K562 (cell line): ENCODE results near the gene SSR4.

Source experiments
- BRF1 ChIP-seq: IDR thresholded peaks from 3 replicates; pipeline ENCODE4 v1.6.1; 2011; ENCODE audit warnings: borderline replicate concordance, mild to moderate bottlenecking; ENCODE audit not compliant: insufficient read length; ENCODE audit errors: extremely low read depth
- CBFB ChIP-seq: sonication (generic); formaldehyde crosslinking; IDR thresholded peaks from 2 replicates; pipeline ENCODE4 v1.4.0; 2020; ENCODE audit warnings: mild to moderate bottlenecking, missing genetic modification reagents
- CLOCK ChIP-seq: fragments of 250-450 bp; sonication (Bioruptor Pico); IDR thresholded peaks from 2 replicates; pipeline ENCODE4 v1.4.0; 2020; ENCODE audit warnings: mild to moderate bottlenecking, moderate library complexity, borderline replicate concordance
- FOXJ3 ChIP-seq: sonication (generic); formaldehyde crosslinking; IDR thresholded peaks from 2 replicates; pipeline ENCODE4 v1.4.0; 2020; ENCODE audit warnings: mild to moderate bottlenecking, missing genetic modification reagents
- JUN ChIP-seq, 2 experiments: sonication (generic) in 1 of 2; formaldehyde crosslinking in 1 of 2; IDR thresholded peaks; 2 replicates each; pipeline versions ENCODE4 v1.6.1 to v1.8.0; 2012 to 2022; ENCODE audit warnings: borderline replicate concordance in 2 of 2, mild to moderate bottlenecking in 2 of 2, improper control_type of control experiment in 1 of 2, low read depth in 1 of 2, low read length in 1 of 2, missing genetic modification reagents in 1 of 2
- MAFF ChIP-seq: IDR thresholded peaks from 2 replicates; pipeline ENCODE4 v1.6.1; 2012; ENCODE audit warnings: low read length, improper control_type of control experiment
- MEF2D ChIP-seq: conservative IDR thresholded peaks from 2 replicates; pipeline ENCODE4 v1.6.1; 2016; ENCODE audit warnings: low read depth, missing genetic modification characterization, missing compliant biosample characterization
- NBN ChIP-seq: fragments of 450-650 bp; IDR thresholded peaks from 2 replicates; pipeline ENCODE4 v1.6.1; 2016; ENCODE audit warnings: low read depth, mild to moderate bottlenecking
- POLR2A ChIP-seq: fragments of 450-650 bp; conservative IDR thresholded peaks from 2 replicates; pipeline ENCODE4 v1.6.1; 2016
- PURB ChIP-seq: sonication (generic); formaldehyde crosslinking; IDR thresholded peaks from 2 replicates; pipeline ENCODE4 v1.9.0; 2021; ENCODE audit warnings: low read depth, mild to moderate bottlenecking, missing genetic modification reagents
- ZBTB11 ChIP-seq, 3 experiments: fragments of 200-800 bp in 1 of 3; fragments of 250-450 bp in 1 of 3; fragments of 450-650 bp in 1 of 3; sonication (Bioruptor Pico) in 1 of 3; sonication (Bioruptor generic) in 1 of 3; formaldehyde crosslinking in 1 of 3; IDR thresholded peaks; 2 replicates each; pipeline versions ENCODE4 v1.6.1 to v1.8.0; 2016 to 2022; ENCODE audit warnings: mild to moderate bottlenecking in 2 of 3, missing genetic modification characterization in 2 of 3, missing compliant biosample characterization in 1 of 3, moderate library complexity in 1 of 3
- ZNF121 ChIP-seq: sonication (generic); formaldehyde crosslinking; conservative IDR thresholded peaks from 2 replicates; pipeline ENCODE4 v1.8.0; 2022; ENCODE audit warnings: missing genetic modification reagents
- ZNF780A ChIP-seq: fragments of 250-450 bp; sonication (Bioruptor Pico); IDR thresholded peaks from 2 replicates; pipeline ENCODE4 v1.5.0; 2021; ENCODE audit warnings: mild to moderate bottlenecking

- TF ChIP-seq MAFF (no peak; the same call in 1 of the 2 replicates), CLOCK (CRISPR knock-in tag) (no peak), BRF1 (no peak), FOXJ3 (CRISPR knock-in tag) (no peak), ZBTB11 (CRISPR knock-in tag; IDR thresholded peaks at IDR 0.05) (peak in 2 of 3 experiments; percentile 30 to 33; a peak in 2 of 6 replicates), POLR2A (peak; percentile 85), ZNF121 (CRISPR knock-in tag) (no peak), JUN (IDR thresholded peaks at IDR 0.05; ENCODE audit: borderline replicate concordance, low read depth, low read length) (0 out of 2 replicates have a peak, but pooled peaks have one; percentile 31), JUN (CRISPR knock-in tag; IDR thresholded peaks at IDR 0.05; ENCODE audit: borderline replicate concordance) (no peak), PURB (CRISPR knock-in tag) (no peak), NBN (0 out of 2 replicates have a peak, but pooled peaks have one; percentile 50), CBFB (CRISPR knock-in tag) (no peak), ZNF780A (CRISPR knock-in tag) (no peak), MEF2D (no peak)
Observed at GRCh38 chrX:153794018-153794896, at the start of gene SSR4, which contains the start of gene IDH3G.
